Activated gamma-delta T cell treated with Interleukin-2 at 50 U/mL for 16 hours (primary cell): ENCODE data around the gene DPP10.

Experiments
- DNase-seq: peaks from one replicate; pipeline ENCODE4 v3.0.0-alpha.2; 2020

DPP10 gene

GRCh38 chr2:115163572-115163971, 721.1 kb downstream of the DPP10 start:
- DNase-seq = no peak

GRCh38 chr2:115165529-115166109, 723.2 kb downstream of the DPP10 start:
- DNase-seq = no peak

GRCh38 chr2:115168457-115168856, 726.0 kb downstream of the DPP10 start:
- DNase-seq = no peak

GRCh38 chr2:115169814-115170213, 727.4 kb downstream of the DPP10 start:
- DNase-seq = no peak

- DNase-seq = no peak
Measured at GRCh38 chr2:115171751-115172150, 729.3 kb downstream of the DPP10 start.

GRCh38 chr2:115174651-115175050, 732.2 kb downstream of the DPP10 start:
- no peak for DNase-seq

GRCh38 chr2:115183144-115183543, 740.7 kb downstream of the DPP10 start:
- DNase-seq = no peak

- DNase-seq = no peak
Measured at GRCh38 chr2:115190459-115190858, 748.0 kb downstream of the DPP10 start.

GRCh38 chr2:115194623-115195022, 752.2 kb downstream of the DPP10 start:
- DNase-seq = no peak

GRCh38 chr2:115196587-115196986, 754.1 kb downstream of the DPP10 start:
- no peak for DNase-seq

- DNase-seq = no peak
Measured at GRCh38 chr2:115199966-115200365, 757.5 kb downstream of the DPP10 start.

- DNase-seq = no peak
Measured at GRCh38 chr2:115201386-115201785, 758.9 kb downstream of the DPP10 start.

GRCh38 chr2:115208493-115209164, 766.2 kb downstream of the DPP10 start:
- DNase-seq = no peak

GRCh38 chr2:115214050-115214449, 771.6 kb downstream of the DPP10 start:
- no peak for DNase-seq

GRCh38 chr2:115219296-115219695, 776.9 kb downstream of the DPP10 start:
- DNase-seq = no peak

GRCh38 chr2:115234186-115234585, 791.7 kb downstream of the DPP10 start:
- no peak for DNase-seq

- DNase-seq = no peak
Measured at GRCh38 chr2:115234737-115235136, 792.3 kb downstream of the DPP10 start.

GRCh38 chr2:115248066-115248465, 805.6 kb downstream of the DPP10 start:
- no peak for DNase-seq

GRCh38 chr2:115277366-115277765, 834.9 kb downstream of the DPP10 start:
- no peak for DNase-seq

- no peak for DNase-seq
Measured at GRCh38 chr2:115285416-115285815, 843.0 kb downstream of the DPP10 start.

- DNase-seq = no peak
Measured at GRCh38 chr2:115290478-115290877, 848.0 kb downstream of the DPP10 start.

GRCh38 chr2:115292742-115293141, 850.3 kb downstream of the DPP10 start:
- no peak for DNase-seq

- no peak for DNase-seq
Measured at GRCh38 chr2:115294999-115295398, 852.6 kb downstream of the DPP10 start.

GRCh38 chr2:115297056-115297455, 854.6 kb downstream of the DPP10 start:
- no peak for DNase-seq

- DNase-seq = no peak
Measured at GRCh38 chr2:115299199-115299598, 856.8 kb downstream of the DPP10 start.
